Endothelial cell of hepatic sinusoid (primary cell): ENCODE results near the gene SCGB2A2.

Experiments
- in situ Hi-C: cut with HindIII; loops from 2 replicates; pipeline ENCODE4 v1.10.0; 2017; ENCODE audit warnings: low sequenced_read_pairs

The SCGB2A2 gene

GRCh38 chr11:62269654-62270278 lies at the start of gene SCGB2A2:
Gene SCGB2A2, plus strand, starts transcription at chr11:62270158. Its CDS starts 59 bp downstream, at chr11:62270217.
- in situ Hi-C loops = no loop called here

- in situ Hi-C loops = no loop called here
Observed at GRCh38 chr11:62221498-62221897, 48.5 kb upstream of the SCGB2A2 start.

- in situ Hi-C loops = no loop called here
Observed at GRCh38 chr11:62223095-62223494, 46.9 kb upstream of the SCGB2A2 start.

GRCh38 chr11:62233730-62234129 lies 36.2 kb upstream of the SCGB2A2 start:
- in situ Hi-C loops = no loop called here

- in situ Hi-C loops = no loop called here
Observed at GRCh38 chr11:62236187-62236586, 33.8 kb upstream of the SCGB2A2 start.

GRCh38 chr11:62237499-62237898 lies 32.5 kb upstream of the SCGB2A2 start:
- in situ Hi-C loops = no loop called here

GRCh38 chr11:62238151-62238550 lies 31.8 kb upstream of the SCGB2A2 start:
- in situ Hi-C loops = no loop called here

GRCh38 chr11:62241095-62241494 lies 28.9 kb upstream of the SCGB2A2 start:
- in situ Hi-C loops = no loop called here

- in situ Hi-C loops = no loop called here
Observed at GRCh38 chr11:62242021-62242420, 27.9 kb upstream of the SCGB2A2 start, which contains the start of gene SCGB1D2. Gene SCGB1D2, plus strand, starts transcription at chr11:62242239. Its CDS starts 69 bp downstream, at chr11:62242308.

- in situ Hi-C loops = no loop called here
Observed at GRCh38 chr11:62245271-62245753, 24.6 kb upstream of the SCGB2A2 start.

- in situ Hi-C loops = no loop called here
Observed at GRCh38 chr11:62251698-62252097, 18.3 kb upstream of the SCGB2A2 start.

- in situ Hi-C loops = no loop called here
Observed at GRCh38 chr11:62253999-62254542, 15.9 kb upstream of the SCGB2A2 start.

- in situ Hi-C loops = loop anchor here (5.0 kb wide), 1 partner anchor 84 kb away; no protein-coding TSS in a partner anchor
Observed at GRCh38 chr11:62256281-62256680, 13.7 kb upstream of the SCGB2A2 start.

- in situ Hi-C loops = no loop called here
Observed at GRCh38 chr11:62260261-62260953, 9.6 kb upstream of the SCGB2A2 start.

GRCh38 chr11:62264004-62264403 lies 6.0 kb upstream of the SCGB2A2 start:
- in situ Hi-C loops = no loop called here

- in situ Hi-C loops = no loop called here
Observed at GRCh38 chr11:62266558-62266957, 3.4 kb upstream of the SCGB2A2 start.

- in situ Hi-C loops = no loop called here
Observed at GRCh38 chr11:62267050-62267449, 2.9 kb upstream of the SCGB2A2 start.

- in situ Hi-C loops = no loop called here
Observed at GRCh38 chr11:62267576-62267975, 2.4 kb upstream of the SCGB2A2 start.

GRCh38 chr11:62273284-62273683 lies 3.3 kb downstream of the SCGB2A2 start:
- in situ Hi-C loops = no loop called here

GRCh38 chr11:62273789-62274275 lies 3.9 kb downstream of the SCGB2A2 start:
- in situ Hi-C loops = no loop called here

GRCh38 chr11:62280452-62280851 lies 10.5 kb downstream of the SCGB2A2 start:
- in situ Hi-C loops = loop anchor here (5.0 kb wide), 1 partner anchor 42 kb away; no protein-coding TSS in a partner anchor

- in situ Hi-C loops = no loop called here
Observed at GRCh38 chr11:62295504-62295903, 25.5 kb downstream of the SCGB2A2 start.
